GM21786 (cell line): ENCODE measurements around the gene FMNL2.
"Not testable (repeated sequence)": the region's sequence is repeated elsewhere in the genome, so short reads cannot be mapped to it uniquely, and the experiment has no call there.

ENCODE experiments used
- ATAC-seq: cut with Tn5 transposase; IDR thresholded peaks from one replicate; pipeline ENCODE4 v1.9.1; 2021; ENCODE audit not compliant: unreplicated experiment

Gene FMNL2

GRCh38 chr2:152466980-152467676, 132.2 kb downstream of the FMNL2 start:
- ATAC-seq = peak; percentile 91

- peak; percentile 3 for ATAC-seq
Observed at GRCh38 chr2:152467677-152468410, 132.9 kb downstream of the FMNL2 start.

GRCh38 chr2:152468899-152469692, 134.1 kb downstream of the FMNL2 start:
- no peak for ATAC-seq

- no peak for ATAC-seq
Observed at GRCh38 chr2:152470861-152471854, 136.2 kb downstream of the FMNL2 start.

- ATAC-seq = no peak
Observed at GRCh38 chr2:152472481-152472887, 137.5 kb downstream of the FMNL2 start.

- no peak for ATAC-seq
Observed at GRCh38 chr2:152473151-152473857, 138.3 kb downstream of the FMNL2 start.

- not testable (repeated sequence) for ATAC-seq
Observed at GRCh38 chr2:152474523-152474922, 139.5 kb downstream of the FMNL2 start.

- no peak for ATAC-seq
Observed at GRCh38 chr2:152475982-152476381, 141.0 kb downstream of the FMNL2 start.

GRCh38 chr2:152477347-152478092, 142.5 kb downstream of the FMNL2 start:
- ATAC-seq = no peak

- ATAC-seq = no peak
Observed at GRCh38 chr2:152479282-152479681, 144.3 kb downstream of the FMNL2 start.

GRCh38 chr2:152480821-152481399, 145.9 kb downstream of the FMNL2 start:
- ATAC-seq = no peak

- ATAC-seq = no peak
Observed at GRCh38 chr2:152481881-152482583, 147.1 kb downstream of the FMNL2 start.

GRCh38 chr2:152483276-152484063, 148.5 kb downstream of the FMNL2 start:
- no peak for ATAC-seq

- no peak for ATAC-seq
Observed at GRCh38 chr2:152485954-152486736, 151.2 kb downstream of the FMNL2 start.

GRCh38 chr2:152486737-152487400, 151.9 kb downstream of the FMNL2 start:
- no peak for ATAC-seq

- no peak for ATAC-seq
Observed at GRCh38 chr2:152488075-152488474, 153.1 kb downstream of the FMNL2 start.
